Spleen (tissue), 7 donors: ENCODE measurements around the gene TNS4.

ENCODE experiments used
- CTCF ChIP-seq, 11 experiments: fragments of 200-600 bp in 7 of 11; fragments of 450-650 bp in 4 of 11; sonication (generic) in 4 of 11; IDR thresholded peaks in 8 of 11; conservative IDR thresholded peaks in 3 of 11; 1 replicate in 7 of 11; 2 replicates in 4 of 11; pipeline versions ENCODE4 v1.4.0 to v1.8.0; 2016 to 2021; ENCODE audit warnings: antibody characterized with exemption in 11 of 11, inconsistent platforms in 4 of 11, mild to moderate bottlenecking in 1 of 11
- POLR2A ChIP-seq, 3 donors: fragments of 450-650 bp; IDR thresholded peaks; one replicate each; pipeline ENCODE4 v1.5.1; 2017; ENCODE audit warnings: antibody characterized with exemption in 3 of 3, mild to moderate bottlenecking in 1 of 3
- donor health status: DM: no; HTN: no; CAD: no; lungs with moderate emphysema.
- donor health status: DM: no; HTN: no; CAD: no.
- donor health status: DM: no; HTN: no; CAD: no.

GRCh38 chr17:40447148-40447644, 54.2 kb downstream of the TNS4 start:
- TF ChIP-seq CTCF (IDR thresholded peaks at IDR 0.05 in 8 of 11, conservative IDR thresholded peaks at IDR 0.05 in 3 of 11) (no peak), POLR2A (IDR thresholded peaks at IDR 0.05) (no peak)
